Progenitor cell of endocrine pancreas (in vitro differentiated cells): Measurements from ENCODE around the gene FOXN3. TPM values are rescaled to one million over a fixed set of nuclear protein-coding genes. Genes with fewer than 3 reads are reported as not detected.

Experiments used
- DNase-seq: peaks from one replicate; pipeline ENCODE4 v3.0.0; 2021; ENCODE audit warnings: low spot score; ENCODE audit not compliant: unreplicated experiment
- H3K27ac Mint-ChIP-seq: 2 replicates; pipeline ENCODE4 v1.8.0; 2021; ENCODE audit warnings: mild to moderate bottlenecking, moderate library complexity, mixed read lengths
- H3K27me3 Mint-ChIP-seq: 2 replicates; pipeline ENCODE4 v1.8.0; 2021; ENCODE audit warnings: mixed read lengths
- H3K36me3 Mint-ChIP-seq: 2 replicates; pipeline ENCODE4 v1.8.0; 2022; ENCODE audit warnings: mixed read lengths; ENCODE audit not compliant: insufficient read depth
- H3K4me1 Mint-ChIP-seq: 2 replicates; pipeline ENCODE4 v1.8.0; 2021; ENCODE audit warnings: low read depth, mixed read lengths
- H3K4me3 Mint-ChIP-seq: 2 replicates; pipeline ENCODE4 v1.8.0; 2021; ENCODE audit warnings: low read depth, mild to moderate bottlenecking, moderate library complexity, mixed read lengths
- H3K9me3 Mint-ChIP-seq: 2 replicates; pipeline ENCODE4 v1.8.0; 2021; ENCODE audit warnings: low read depth, mixed read lengths
- CTCF ChIP-seq: fragments of 200-600 bp; sonication (generic); IDR thresholded peaks from one replicate; pipeline ENCODE4 v1.5.0; 2021; ENCODE audit warnings: antibody characterized with exemption, mild to moderate bottlenecking; ENCODE audit not compliant: unreplicated experiment
- total RNA-seq: library from RNA; stranded (reverse); gene quantifications from 2 replicates; pipeline ENCODE4 v1.2.1, GENCODE V29; 2021

The FOXN3 gene
- total RNA-seq, 1 donor from 2014 or later = 25.8 TPM

DNA sequence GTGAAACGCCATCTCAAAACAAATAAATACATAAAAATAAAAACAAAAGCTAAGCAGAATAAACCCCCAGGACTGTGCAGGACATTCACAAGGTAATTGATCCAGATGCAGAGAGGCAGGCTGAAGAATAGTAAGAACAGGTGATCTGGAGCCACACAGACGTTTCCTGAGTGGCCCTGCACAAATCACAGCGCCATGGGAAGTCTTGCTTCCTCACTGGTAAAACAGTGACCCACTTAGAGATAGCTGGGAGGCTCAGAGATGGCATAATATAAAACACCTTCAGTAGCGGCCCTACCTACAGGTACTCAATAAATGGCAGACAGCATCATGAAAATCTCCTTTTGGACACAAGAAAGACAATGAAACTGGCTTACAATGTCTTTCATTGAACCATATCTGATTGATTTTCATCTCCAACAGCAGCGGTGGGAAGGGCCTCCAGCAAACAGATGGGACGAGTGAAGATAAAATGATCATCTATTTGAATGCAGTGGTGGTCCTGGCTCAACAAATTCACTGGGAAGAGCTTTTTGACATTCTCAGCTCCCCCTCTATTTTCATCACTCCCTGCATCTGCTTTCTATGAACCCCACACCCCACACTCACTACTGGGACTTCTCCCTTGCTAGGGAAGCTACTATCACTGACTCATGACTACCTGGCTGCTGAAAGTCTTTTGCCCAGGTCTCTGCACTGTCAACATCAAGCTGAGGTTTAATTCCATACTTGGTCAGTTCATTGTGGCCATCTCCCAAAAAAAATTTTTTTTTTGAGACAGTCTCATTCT, 63.9 kb downstream of the FOXN3 start:
- peaks cover 9% of the 10 kb centered on the region for H3K36me3 Mint-ChIP-seq
- H3K4me1 Mint-ChIP-seq = peaks cover 17% of the 10 kb centered on the region
- H3K27me3 Mint-ChIP-seq = peaks cover 89% of the 10 kb centered on the region
- no peak overlapping the region for H3K27ac Mint-ChIP-seq
- no peak for TF ChIP-seq CTCF
- H3K4me3 Mint-ChIP-seq = no peak overlapping the region
- DNase-seq = no peak
- H3K9me3 Mint-ChIP-seq = no peaks in the 10 kb centered on the region

DNA sequence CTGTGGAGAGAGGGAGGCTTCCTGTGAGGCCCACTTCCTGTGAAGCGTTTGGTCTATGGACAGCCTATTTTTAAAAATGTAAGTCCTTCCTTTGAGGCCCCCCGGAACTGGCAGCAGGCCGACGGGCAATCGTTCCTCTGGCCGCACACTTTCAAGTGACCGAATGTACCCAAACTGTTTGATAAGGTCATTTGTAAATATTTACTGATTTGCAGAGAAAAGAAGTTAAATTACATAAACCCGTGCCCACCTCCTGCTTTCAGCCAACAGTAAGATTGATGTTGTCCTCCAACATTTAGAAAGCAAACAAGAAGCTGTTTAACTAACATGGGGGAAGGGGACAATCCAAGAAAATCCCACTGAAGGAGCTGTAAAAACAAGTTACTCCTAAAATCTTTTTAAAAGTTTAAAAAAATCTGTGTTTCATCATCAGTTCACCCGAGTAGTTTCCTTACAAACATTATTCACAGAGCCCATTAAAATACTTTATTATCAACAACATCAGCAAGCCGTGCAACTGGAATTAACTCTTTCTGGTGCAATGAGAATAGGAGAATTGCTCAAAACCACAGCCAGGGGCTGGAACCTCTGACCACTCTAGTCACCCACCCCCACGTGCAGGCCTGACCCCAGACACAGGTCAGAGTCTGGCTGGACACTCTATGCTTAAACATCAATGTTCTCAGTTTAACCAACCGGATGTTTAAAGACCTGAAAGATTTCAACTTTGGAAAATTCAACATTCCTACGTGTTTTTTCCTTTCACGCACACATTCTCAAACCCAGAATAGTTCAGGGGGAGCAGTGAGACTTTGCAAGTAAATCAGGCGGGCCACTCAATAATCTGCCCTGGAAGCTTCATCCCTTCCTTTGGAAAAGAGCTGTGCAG, 65.3 kb downstream of the FOXN3 start:
- Mint-ChIP-seq H3K4me1 (peaks cover 17% of the 10 kb centered on the region), H3K4me3 (no peak overlapping the region), H3K27me3 (peaks cover 89% of the 10 kb centered on the region), H3K36me3 (peaks cover 17% of the 10 kb centered on the region), H3K9me3 (no peaks in the 10 kb centered on the region), H3K27ac (no peak overlapping the region)
- no peak for DNase-seq
- no peak for TF ChIP-seq CTCF

DNA sequence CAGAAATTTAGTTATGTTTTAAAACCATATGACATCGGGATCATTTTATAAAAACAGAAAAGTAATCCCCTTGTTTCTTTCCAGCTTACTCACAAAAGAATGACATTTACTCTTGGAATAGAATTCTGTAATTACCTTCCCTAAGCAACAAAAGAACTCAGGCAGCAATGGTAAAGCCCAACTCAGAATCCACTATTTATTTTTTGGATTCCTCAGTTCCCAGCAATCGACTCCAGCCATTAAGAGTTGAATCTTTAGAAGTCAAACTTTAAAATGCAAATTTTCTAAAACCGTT, 65.9 kb downstream of the FOXN3 start:
- peaks cover 17% of the 10 kb centered on the region for H3K4me1 Mint-ChIP-seq
- no peak for DNase-seq
- no peak overlapping the region for H3K27ac Mint-ChIP-seq
- peaks cover 89% of the 10 kb centered on the region for H3K27me3 Mint-ChIP-seq
- no peak for TF ChIP-seq CTCF
- no peaks in the 10 kb centered on the region for H3K9me3 Mint-ChIP-seq
- H3K4me3 Mint-ChIP-seq = no peak overlapping the region
- peaks cover 18% of the 10 kb centered on the region for H3K36me3 Mint-ChIP-seq

DNA sequence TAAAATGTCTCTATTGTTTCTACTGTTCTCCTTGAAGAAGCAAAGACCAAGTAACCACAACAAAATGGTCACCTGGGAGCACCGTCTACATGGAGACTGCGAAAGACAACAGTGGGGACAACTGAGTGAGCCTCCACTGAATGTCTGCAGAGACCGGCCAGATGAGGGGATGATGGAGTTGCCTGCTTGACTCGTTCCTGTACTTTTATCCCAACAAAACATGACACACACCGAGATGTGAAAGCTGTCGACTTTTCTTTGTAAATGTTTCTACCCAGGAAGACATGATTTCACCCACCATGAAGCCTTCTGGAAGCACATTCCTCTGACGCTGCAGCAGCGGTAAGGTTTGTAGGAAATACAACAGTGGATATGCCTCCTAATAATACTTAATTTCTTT, 66.9 kb downstream of the FOXN3 start:
- no peaks in the 10 kb centered on the region for H3K9me3 Mint-ChIP-seq
- peaks cover 19% of the 10 kb centered on the region for H3K36me3 Mint-ChIP-seq
- H3K4me3 Mint-ChIP-seq = no peak overlapping the region
- H3K4me1 Mint-ChIP-seq = peaks cover 17% of the 10 kb centered on the region
- TF ChIP-seq CTCF = no peak
- H3K27me3 Mint-ChIP-seq = peaks cover 88% of the 10 kb centered on the region
- H3K27ac Mint-ChIP-seq = no peak overlapping the region
- DNase-seq = no peak

DNA sequence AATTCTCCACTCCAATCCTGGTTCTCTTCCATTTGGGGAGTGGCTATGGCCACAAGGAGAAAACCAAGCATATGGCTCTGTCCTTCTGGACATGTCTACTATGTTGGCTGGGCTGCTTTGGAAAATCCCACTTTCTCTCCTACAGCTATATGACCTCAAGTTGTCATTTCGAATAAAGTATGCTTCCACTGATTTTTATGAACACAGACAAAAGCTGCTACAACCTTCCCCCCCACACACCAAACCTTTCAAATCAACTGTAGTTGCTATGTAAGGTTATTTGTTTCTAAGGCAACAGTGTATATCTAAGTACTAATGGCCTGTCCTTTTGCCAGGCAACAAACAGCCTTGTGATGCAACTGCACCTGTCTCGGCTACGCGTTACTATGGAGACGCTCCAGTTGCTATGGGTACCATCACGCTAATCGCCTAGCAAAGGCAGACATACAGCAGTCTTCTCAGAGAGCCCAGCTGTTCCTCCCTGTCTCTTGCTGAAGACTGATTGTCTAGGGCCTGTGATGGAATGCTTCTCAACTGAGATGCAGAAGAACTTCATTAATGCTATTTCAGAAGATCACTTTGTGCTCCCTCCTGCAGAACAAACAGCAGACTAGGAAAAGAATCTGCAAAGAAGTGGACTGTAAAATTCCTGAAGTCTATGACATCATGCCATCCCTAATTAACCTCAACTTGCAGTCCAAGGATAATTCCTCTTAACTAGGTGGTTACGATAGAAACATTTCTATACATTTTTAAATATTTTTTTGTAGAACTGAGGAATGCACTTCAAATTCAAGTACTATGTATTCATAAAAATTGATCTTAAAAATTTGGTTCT, 67.6 kb downstream of the FOXN3 start:
- Mint-ChIP-seq H3K4me1 (peaks cover 17% of the 10 kb centered on the region), H3K9me3 (no peaks in the 10 kb centered on the region)
- TF ChIP-seq CTCF = no peak

More for the DNA sequence above, 67.6 kb downstream of the FOXN3 start:
- no peak overlapping the region for H3K27ac Mint-ChIP-seq
- H3K27me3 Mint-ChIP-seq = peaks cover 96% of the 10 kb centered on the region
- H3K4me3 Mint-ChIP-seq = no peak overlapping the region
- H3K36me3 Mint-ChIP-seq = peaks cover 21% of the 10 kb centered on the region
- no peak for DNase-seq
